DND-41 (cell line): Measurements from ENCODE around the gene DTNBP1.

ENCODE experiments used
- ATAC-seq: fragments of 200-7000 bp; cut with Tn5 transposase; 3 replicates; pipeline ENCODE4 v1.9.1; 2021; ENCODE audit warnings: low read depth; ENCODE audit not compliant: insufficient read depth
- DNase-seq: peaks from one replicate; pipeline ENCODE4 v3.0.0-alpha.2; 2020
- H2AFZ ChIP-seq: 2 replicates; pipeline ENCODE4 v1.6.0; 2012; ENCODE audit warnings: low read depth, low read length
- H3K27ac ChIP-seq: 2 replicates; pipeline ENCODE4 v1.5.1; 2012; ENCODE audit warnings: low read length, inconsistent platforms
- H3K27me3 ChIP-seq: fragments of 200-600 bp; sonication (generic); 2 replicates; pipeline ENCODE4 v1.6.0; 2012; ENCODE audit warnings: low read length, mild to moderate bottlenecking, inconsistent platforms; ENCODE audit not compliant: insufficient read depth, poor library complexity
- H3K36me3 ChIP-seq: 2 replicates; pipeline ENCODE4 v1.5.1; 2012; ENCODE audit warnings: low read length, inconsistent platforms; ENCODE audit not compliant: insufficient read depth
- H3K4me1 ChIP-seq: 2 replicates; pipeline ENCODE4 v1.5.1; 2012; ENCODE audit warnings: mild to moderate bottlenecking, low read length; ENCODE audit not compliant: insufficient read depth
- H3K4me2 ChIP-seq: 2 replicates; pipeline ENCODE4 v1.6.0; 2012; ENCODE audit warnings: mild to moderate bottlenecking, moderate library complexity, low read length, inconsistent platforms; ENCODE audit not compliant: insufficient read depth
- H3K4me3 ChIP-seq, 2 experiments: fragments of 200-600 bp in 1 of 2; shearing (Covaris generic) in 1 of 2; 2 replicates each; pipeline ENCODE4 v1.5.1; 2012 to 2016; ENCODE audit warnings: inconsistent platforms in 2 of 2, low read length in 2 of 2, mild to moderate bottlenecking in 2 of 2, low read depth in 1 of 2, moderate library complexity in 1 of 2
- H3K79me2 ChIP-seq: 2 replicates; pipeline ENCODE4 v1.6.0; 2012; ENCODE audit warnings: low read length, inconsistent platforms; ENCODE audit not compliant: insufficient read depth
- H3K9ac ChIP-seq: 2 replicates; pipeline ENCODE4 v1.6.0; 2012; ENCODE audit warnings: low read depth, mild to moderate bottlenecking, inconsistent platforms, low read length, moderate library complexity
- H3K9me3 ChIP-seq: 2 replicates; pipeline ENCODE4 v1.5.1; 2012; ENCODE audit warnings: low read length, moderate library complexity, mild to moderate bottlenecking, inconsistent platforms; ENCODE audit not compliant: insufficient read depth, severe bottlenecking
- H4K20me1 ChIP-seq: 2 replicates; pipeline ENCODE4 v1.6.0; 2012; ENCODE audit warnings: low read length; ENCODE audit not compliant: insufficient read depth
- EZH2 ChIP-seq: IDR thresholded peaks from 3 replicates; pipeline ENCODE4 v1.6.1; 2012; ENCODE audit warnings: borderline replicate concordance, low read depth, mild to moderate bottlenecking, moderate library complexity, low read length, inconsistent platforms; ENCODE audit not compliant: severe bottlenecking
- TF ChIP-seq, protein P1 (sequence below): IDR thresholded peaks from 2 replicates; pipeline ENCODE4 v1.5.1; 2012; ENCODE audit warnings: borderline replicate concordance, low read length, moderate library complexity, mild to moderate bottlenecking; ENCODE audit not compliant: poor library complexity, severe bottlenecking; ENCODE audit errors: extremely low read depth

DTNBP1 gene

DNA sequence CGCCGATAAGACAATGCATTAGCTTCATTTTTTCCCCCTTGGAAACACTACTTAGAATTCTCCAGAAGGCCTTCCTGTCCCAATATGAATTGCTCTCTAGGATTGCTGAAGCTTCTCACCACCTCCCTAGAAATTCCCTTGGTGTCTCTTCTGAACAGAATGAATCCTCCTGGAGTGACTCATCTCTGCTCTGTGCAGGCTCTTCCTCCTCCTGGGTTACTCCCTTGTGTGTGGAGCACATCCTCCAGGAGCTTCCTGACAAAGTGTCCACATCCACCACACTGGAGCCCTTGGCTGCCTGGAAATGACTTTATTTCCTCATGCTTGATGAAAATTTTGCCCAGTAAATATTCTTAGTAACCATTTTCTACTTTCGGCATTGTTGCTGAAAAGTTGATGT lies 54.4 kb downstream of the DTNBP1 start:
- Histone ChIP-seq H3K4me2 (no peak overlapping the region), H3K27me3 (no peaks in the 10 kb centered on the region), H4K20me1 (no peaks in the 10 kb centered on the region), H3K27ac (no peak overlapping the region), H3K36me3 (peaks cover 61% of the 10 kb centered on the region), H2AFZ (no peak overlapping the region), H3K4me1 (no peaks in the 10 kb centered on the region), H3K9me3 (no peaks in the 10 kb centered on the region), H3K4me3 (no peak overlapping the region), H3K9ac (no peak overlapping the region), H3K79me2 (no peaks in the 10 kb centered on the region)
- TF ChIP-seq EZH2 = no peak
- TF ChIP-seq, protein P1, sequence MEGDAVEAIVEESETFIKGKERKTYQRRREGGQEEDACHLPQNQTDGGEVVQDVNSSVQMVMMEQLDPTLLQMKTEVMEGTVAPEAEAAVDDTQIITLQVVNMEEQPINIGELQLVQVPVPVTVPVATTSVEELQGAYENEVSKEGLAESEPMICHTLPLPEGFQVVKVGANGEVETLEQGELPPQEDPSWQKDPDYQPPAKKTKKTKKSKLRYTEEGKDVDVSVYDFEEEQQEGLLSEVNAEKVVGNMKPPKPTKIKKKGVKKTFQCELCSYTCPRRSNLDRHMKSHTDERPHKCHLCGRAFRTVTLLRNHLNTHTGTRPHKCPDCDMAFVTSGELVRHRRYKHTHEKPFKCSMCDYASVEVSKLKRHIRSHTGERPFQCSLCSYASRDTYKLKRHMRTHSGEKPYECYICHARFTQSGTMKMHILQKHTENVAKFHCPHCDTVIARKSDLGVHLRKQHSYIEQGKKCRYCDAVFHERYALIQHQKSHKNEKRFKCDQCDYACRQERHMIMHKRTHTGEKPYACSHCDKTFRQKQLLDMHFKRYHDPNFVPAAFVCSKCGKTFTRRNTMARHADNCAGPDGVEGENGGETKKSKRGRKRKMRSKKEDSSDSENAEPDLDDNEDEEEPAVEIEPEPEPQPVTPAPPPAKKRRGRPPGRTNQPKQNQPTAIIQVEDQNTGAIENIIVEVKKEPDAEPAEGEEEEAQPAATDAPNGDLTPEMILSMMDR = no peak
- DNase-seq (no peak), ATAC-seq (no peak)

DNA sequence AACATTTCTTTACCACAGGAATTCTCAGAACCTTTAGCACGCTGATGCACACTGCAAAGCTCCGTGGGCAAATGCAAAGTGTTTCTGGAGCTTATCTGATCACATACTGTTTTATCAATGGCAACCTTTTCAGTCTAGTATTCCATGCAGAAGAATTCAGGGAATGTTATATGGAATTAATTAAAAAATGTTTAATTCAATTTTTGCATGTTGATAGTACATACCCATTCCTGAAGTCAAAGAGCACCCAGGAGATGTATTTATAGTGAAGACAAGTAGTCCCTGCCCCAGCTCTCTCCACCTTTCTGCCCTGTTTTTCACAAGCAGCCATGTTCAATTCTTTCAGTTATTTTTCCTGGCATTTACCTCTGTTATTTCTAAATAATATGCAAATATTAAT lies 55.2 kb downstream of the DTNBP1 start:
- no peak overlapping the region for H2AFZ ChIP-seq
- H3K9ac ChIP-seq = no peak overlapping the region
- no peaks in the 10 kb centered on the region for H3K79me2 ChIP-seq
- ATAC-seq (no peak), DNase-seq (no peak)
- no peaks in the 10 kb centered on the region for H3K27me3 ChIP-seq
- H3K36me3 ChIP-seq = peaks cover 59% of the 10 kb centered on the region
- H4K20me1 ChIP-seq = no peaks in the 10 kb centered on the region
- no peak overlapping the region for H3K27ac ChIP-seq
- TF ChIP-seq, protein P1 = no peak
- no peak for TF ChIP-seq EZH2
- H3K4me1 ChIP-seq = no peaks in the 10 kb centered on the region
- H3K4me3 ChIP-seq = no peak overlapping the region
- H3K4me2 ChIP-seq = no peak overlapping the region
- no peaks in the 10 kb centered on the region for H3K9me3 ChIP-seq

DNA sequence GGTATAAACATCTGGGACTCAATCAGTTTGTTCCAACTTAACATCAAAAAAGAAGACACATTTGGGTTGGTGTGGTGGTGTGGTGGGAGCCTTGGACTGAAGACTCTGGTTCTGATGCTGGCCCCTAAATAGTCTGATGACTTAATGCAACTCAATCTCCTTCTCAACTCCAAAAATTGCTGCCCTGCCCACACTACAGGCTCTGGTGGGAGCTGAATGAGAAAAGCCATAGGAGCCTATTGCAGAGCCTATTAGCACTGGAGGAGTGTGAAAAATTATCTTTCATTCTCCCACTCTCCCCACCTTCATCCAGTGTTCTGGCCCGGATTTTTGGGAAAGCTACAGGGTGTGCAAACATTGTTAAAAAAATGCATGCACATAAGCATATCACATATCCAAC lies 56.5 kb downstream of the DTNBP1 start:
- Histone ChIP-seq H3K9me3 (no peaks in the 10 kb centered on the region), H3K36me3 (peaks cover 51% of the 10 kb centered on the region), H3K79me2 (no peaks in the 10 kb centered on the region), H3K27me3 (no peaks in the 10 kb centered on the region), H3K9ac (no peak overlapping the region), H3K4me2 (no peak overlapping the region), H3K4me1 (no peaks in the 10 kb centered on the region), H2AFZ (no peak overlapping the region), H3K4me3 (no peak overlapping the region), H4K20me1 (no peaks in the 10 kb centered on the region), H3K27ac (no peak overlapping the region)
- ATAC-seq (no peak), DNase-seq (no peak)
- TF ChIP-seq, protein P1 = no peak
- TF ChIP-seq EZH2 = no peak

DNA sequence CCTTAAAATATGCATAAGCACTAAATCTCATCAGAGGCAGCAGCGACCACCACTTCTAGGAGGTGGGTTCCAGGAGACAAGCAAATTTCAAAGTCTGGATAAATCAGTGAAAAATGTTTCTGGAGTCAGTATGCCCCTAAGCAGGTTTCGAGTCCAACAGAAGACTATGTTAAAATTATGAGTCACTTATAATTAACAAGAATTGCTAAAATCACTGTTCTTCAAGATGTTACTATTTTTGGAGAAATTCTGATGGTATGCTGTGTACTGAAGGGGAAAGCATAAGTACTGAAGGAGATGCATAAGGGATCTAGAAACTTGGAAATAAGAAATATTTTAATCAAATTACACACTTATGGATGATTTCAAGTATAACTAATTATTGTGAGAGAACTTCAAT lies 58.0 kb downstream of the DTNBP1 start:
- Histone ChIP-seq H3K79me2 (no peaks in the 10 kb centered on the region; the same call in 1 of the 2 replicates), H3K9ac (no peak overlapping the region), H3K27ac (no peak overlapping the region), H3K4me2 (no peak overlapping the region), H3K9me3 (no peaks in the 10 kb centered on the region), H3K36me3 (peaks cover 42% of the 10 kb centered on the region), H3K27me3 (no peaks in the 10 kb centered on the region), H2AFZ (no peak overlapping the region), H3K4me3 (no peak overlapping the region), H4K20me1 (no peaks in the 10 kb centered on the region; the same call in 1 of the 2 replicates), H3K4me1 (no peaks in the 10 kb centered on the region)
- ATAC-seq (no peak), DNase-seq (no peak)
- TF ChIP-seq EZH2 = no peak
